HCT116 (cell line): ENCODE data around the gene CWF19L1. TPM values are rescaled to one million over a fixed set of nuclear protein-coding genes. Genes with fewer than 3 reads are reported as not detected.

Experiments
- ATAC-seq: fragments of 200-7000 bp; cut with Tn5 transposase; 2 replicates; pipeline ENCODE4 v1.9.1; 2020; ENCODE audit warnings: mild to moderate bottlenecking, moderate library complexity
- BruUV-seq: library from RNA; stranded (reverse); fragments of 400-500 nt; replicated peaks from 2 replicates; lab custom pipeline; 2021; lab: Mats Ljungman, UMichigan
- CTCF ChIA-PET: fragments of 300-600 bp; sonication (Branson Sonifier 250); formaldehyde crosslinking; loops from one replicate; lab custom pipeline; 2021; ENCODE audit warnings: antibody characterized with exemption; lab: Charles Lee
- POLR2A ChIA-PET: fragments of 300-600, 350-600 bp; sonication (Branson Sonifier 250); formaldehyde crosslinking; loops from one replicate; lab custom pipeline; 2021; ENCODE audit warnings: antibody characterized with exemption; lab: Charles Lee
- RAD21 ChIA-PET, 2 experiments: fragments of 300-600 bp; sonication (Branson Sonifier 250); formaldehyde crosslinking; loops; one replicate each; lab custom pipeline; 2023; ENCODE audit warnings: low total read pairs in 2 of 2; ENCODE audit not compliant: uncharacterized antibody in 2 of 2, unreplicated experiment in 2 of 2, low non-redundant PET in 1 of 2; lab: Charles Lee
- DNase-seq: peaks from one replicate; pipeline ENCODE4 v3.0.0-alpha.2; 2010; ENCODE audit warnings: low read depth, low spot score
- H2AFZ ChIP-seq: fragments of 200-600 bp; shearing (Covaris generic), sonication (generic); 2 replicates; pipeline ENCODE4 v1.6.1; 2017; ENCODE audit warnings: low read depth, mixed run types, mixed read lengths, antibody characterized with exemption, low read length; ENCODE audit not compliant: poor library complexity, severe bottlenecking
- H3K27ac ChIP-seq: 2 replicates; pipeline ENCODE4 v1.5.1; 2012; ENCODE audit warnings: low read depth, low read length
- H3K27me3 ChIP-seq: fragments of 200-600 bp; sonication (generic); 2 replicates; pipeline ENCODE4 v1.6.1; 2016; ENCODE audit warnings: mixed run types, low read length, mixed read lengths; ENCODE audit not compliant: insufficient read depth
- H3K36me3 ChIP-seq, 2 experiments: fragments of 200-500 bp in 1 of 2; fragments of 200-600 bp in 1 of 2; sonication (Bioruptor generic) in 1 of 2; sonication (generic) in 1 of 2; 2 replicates each; pipeline versions ENCODE4 v1.5.1 to v1.6.1; 2014 to 2016; ENCODE audit warnings: low read length in 2 of 2, inconsistent platforms in 1 of 2, mixed read lengths in 1 of 2, mixed run types in 1 of 2; ENCODE audit not compliant: insufficient read depth in 2 of 2, control insufficient read depth in 1 of 2
- H3K4me1 ChIP-seq, 2 experiments: fragments of 200-600 bp in 1 of 2; sonication (generic) in 1 of 2; 2 replicates each; pipeline versions ENCODE4 v1.5.1 to v1.6.1; 2012 to 2017; ENCODE audit warnings: low read length in 2 of 2, inconsistent platforms in 1 of 2, mild to moderate bottlenecking in 1 of 2, mixed read lengths in 1 of 2, mixed run types in 1 of 2, moderate library complexity in 1 of 2; ENCODE audit not compliant: insufficient read depth in 2 of 2, control insufficient read depth in 1 of 2
- H3K4me2 ChIP-seq: fragments of 200-600 bp; sonication (generic); 2 replicates; pipeline ENCODE4 v1.6.1; 2017; ENCODE audit warnings: mixed run types, low read length, mixed read lengths
- H3K4me3 ChIP-seq, 2 experiments: fragments of 200-600 bp in 1 of 2; sonication (generic) in 1 of 2; replicated peaks in 1 of 2; 2 replicates each; pipeline ENCODE4 v1.5.1; 2011 to 2016; ENCODE audit warnings: low read length in 2 of 2, control low read depth in 1 of 2, low read depth in 1 of 2, mild to moderate bottlenecking in 1 of 2, mixed read lengths in 1 of 2, mixed run types in 1 of 2
- H3K79me2 ChIP-seq: fragments of 200-600 bp; sonication (generic); 2 replicates; pipeline ENCODE4 v1.6.1; 2017; ENCODE audit warnings: mild to moderate bottlenecking, mixed run types, low read length, moderate library complexity, mixed read lengths; ENCODE audit not compliant: insufficient read depth
- H3K9ac ChIP-seq: fragments of 200-600 bp; sonication (generic); 2 replicates; pipeline ENCODE4 v1.6.1; 2016; ENCODE audit warnings: low read length, mixed read lengths
- H3K9me2 ChIP-seq: fragments of 200-600 bp; sonication (generic), shearing (Covaris generic); 2 replicates; pipeline ENCODE4 v1.6.1; 2017; ENCODE audit warnings: mixed run types, mild to moderate bottlenecking, moderate library complexity; ENCODE audit not compliant: insufficient read depth
- H3K9me3 ChIP-seq, 2 experiments: fragments of 200-500 bp in 1 of 2; fragments of 200-600 bp in 1 of 2; sonication (Bioruptor generic) in 1 of 2; sonication (generic) in 1 of 2; 2 replicates each; pipeline ENCODE4 v1.6.1; 2014 to 2017; ENCODE audit warnings: low read length in 2 of 2, mixed read lengths in 2 of 2, inconsistent platforms in 1 of 2, low read depth in 1 of 2, mild to moderate bottlenecking in 1 of 2, mixed run types in 1 of 2, moderate library complexity in 1 of 2; ENCODE audit not compliant: control insufficient read depth in 1 of 2, insufficient read depth in 1 of 2
- H4K20me1 ChIP-seq: fragments of 200-600 bp; sonication (generic), shearing (Covaris generic); 2 replicates; pipeline ENCODE4 v1.6.1; 2017; ENCODE audit warnings: mixed run types, mild to moderate bottlenecking, moderate library complexity; ENCODE audit not compliant: insufficient read depth
- ATF3 ChIP-seq: IDR thresholded peaks from 2 replicates; pipeline ENCODE4 v1.6.1; 2012
- CEBPB ChIP-seq: IDR thresholded peaks from 2 replicates; pipeline ENCODE4 v1.6.1; 2012; ENCODE audit warnings: low read depth
- CTCF ChIP-seq, 3 experiments: fragments of 200-600 bp in 1 of 3; sonication (generic) in 1 of 3; IDR thresholded peaks in 2 of 3; conservative IDR thresholded peaks in 1 of 3; 2 replicates each; pipeline ENCODE4 v1.5.1; 2012 to 2017; ENCODE audit warnings: low read depth in 2 of 3, low read length in 2 of 3, antibody characterized with exemption in 1 of 3, borderline replicate concordance in 1 of 3, control low read depth in 1 of 3, mild to moderate bottlenecking in 1 of 3, mixed read lengths in 1 of 3, mixed run types in 1 of 3, moderate library complexity in 1 of 3; ENCODE audit not compliant: insufficient read depth in 1 of 3
- EGR1 ChIP-seq: IDR thresholded peaks from 2 replicates; pipeline ENCODE4 v1.6.1; 2012; ENCODE audit warnings: low read depth
- EZH2 ChIP-seq: fragments of 200-600 bp; sonication (generic); IDR thresholded peaks from 2 replicates; pipeline ENCODE4 v1.6.1; 2017; ENCODE audit warnings: antibody characterized with exemption, mixed run types
- FOSL1 ChIP-seq: IDR thresholded peaks from 2 replicates; pipeline ENCODE4 v1.6.1; 2012; ENCODE audit warnings: low read depth
- JUND ChIP-seq: IDR thresholded peaks from 2 replicates; pipeline ENCODE4 v1.6.1; 2012
- MAX ChIP-seq: IDR thresholded peaks from 2 replicates; pipeline ENCODE4 v1.6.1; 2012
- POLR2A ChIP-seq: IDR thresholded peaks from 2 replicates; pipeline ENCODE4 v1.7.0; 2011; ENCODE audit warnings: borderline replicate concordance; ENCODE audit not compliant: insufficient read depth, insufficient read length; ENCODE audit errors: extremely low read depth
- RAD21 ChIP-seq: IDR thresholded peaks from 2 replicates; pipeline ENCODE4 v1.6.1; 2012; ENCODE audit warnings: low read depth, mild to moderate bottlenecking
- TCF7L2 ChIP-seq: IDR thresholded peaks from 2 replicates; pipeline ENCODE4 v1.7.0; 2011; ENCODE audit warnings: borderline replicate concordance, inconsistent platforms; ENCODE audit not compliant: insufficient read depth, insufficient read length; ENCODE audit errors: extremely low read depth
- YY1 ChIP-seq: IDR thresholded peaks from 2 replicates; pipeline ENCODE4 v1.6.1; 2011; ENCODE audit warnings: low read length, low read depth, moderate library complexity, mild to moderate bottlenecking; ENCODE audit not compliant: insufficient replicate concordance; ENCODE audit errors: extremely low read depth
- ZBTB33 ChIP-seq: IDR thresholded peaks from 2 replicates; pipeline ENCODE4 v1.6.1; 2011; ENCODE audit warnings: mild to moderate bottlenecking, low read length, moderate library complexity; ENCODE audit not compliant: insufficient replicate concordance; ENCODE audit errors: extremely low read depth
- intact Hi-C: fragments of 100-400 bp; cut with micrococcal nuclease; formaldehyde crosslinking; loops from 2 replicates; pipeline ENCODE4 v1.10.0; 2022
- total RNA-seq: library from RNA; stranded (reverse); gene quantifications from one replicate; pipeline ENCODE4 v1.2.1, GENCODE V29; 2021; ENCODE audit not compliant: unreplicated experiment

Gene CWF19L1
- total RNA-seq, 1 experiment from 2014 or later, result 41.7 TPM

GRCh38 chr10:100194711-100195110 lies 72.7 kb downstream of the CWF19L1 start:
- no peak overlapping the region for H3K27ac ChIP-seq
- no peaks in the 10 kb centered on the region for H3K9me2 ChIP-seq
- intact Hi-C loops, result no loop called here
- ATAC-seq (no peak), DNase-seq (no peak)
- H3K9ac ChIP-seq, result no peak overlapping the region
- no peaks in the 10 kb centered on the region for H4K20me1 ChIP-seq
- TF ChIP-seq RAD21, result no peak
- TF ChIP-seq POLR2A, result no peak
- no peak for TF ChIP-seq ZBTB33
- TF ChIP-seq EGR1, result no peak
- TF ChIP-seq TCF7L2, result no peak
- TF ChIP-seq JUND, result no peak
- no peak for TF ChIP-seq MAX
- no peak for TF ChIP-seq EZH2
- no peak for TF ChIP-seq ATF3
- TF ChIP-seq CTCF (IDR thresholded peaks at IDR 0.05 in 2 of 3, conservative IDR thresholded peaks at IDR 0.05 in 1 of 3; ENCODE audit: borderline replicate concordance in 1 of 3, insufficient read depth in 1 of 3, low read depth in 2 of 3, low read length in 2 of 3), result no peak
- no peak for TF ChIP-seq CEBPB
- TF ChIP-seq YY1, result no peak
- TF ChIP-seq FOSL1, result no peak
- RAD21 ChIA-PET, result no interaction called here
- H3K79me2 ChIP-seq, result peaks cover 22% of the 10 kb centered on the region
- POLR2A ChIA-PET, result no interaction called here
- no peaks in the 10 kb centered on the region for H3K4me1 ChIP-seq
- no TSS peak for BruUV-seq
- H3K9me3 ChIP-seq, result no peaks in the 10 kb centered on the region
- no peak overlapping the region for H3K4me3 ChIP-seq
- CTCF ChIA-PET, result no interaction called here
- no peak overlapping the region for H2AFZ ChIP-seq
- no peak overlapping the region for H3K4me2 ChIP-seq
- no peaks in the 10 kb centered on the region for H3K27me3 ChIP-seq
- H3K36me3 ChIP-seq, result peaks cover 37 to 48% of the 10 kb centered on the region in 2 experiments
